ENCODE data around the gene LIN9. TPM values are rescaled to one million over a fixed set of nuclear protein-coding genes. Genes with fewer than 3 reads are reported as not detected.
A peak's percentile ranks its signal among the peaks of the same experiment; 100 is the strongest.

Gene LIN9
- total and polyA plus RNA-seq, 2 donors from 2014 or later, result 0.73 to 2.7 TPM

DNA sequence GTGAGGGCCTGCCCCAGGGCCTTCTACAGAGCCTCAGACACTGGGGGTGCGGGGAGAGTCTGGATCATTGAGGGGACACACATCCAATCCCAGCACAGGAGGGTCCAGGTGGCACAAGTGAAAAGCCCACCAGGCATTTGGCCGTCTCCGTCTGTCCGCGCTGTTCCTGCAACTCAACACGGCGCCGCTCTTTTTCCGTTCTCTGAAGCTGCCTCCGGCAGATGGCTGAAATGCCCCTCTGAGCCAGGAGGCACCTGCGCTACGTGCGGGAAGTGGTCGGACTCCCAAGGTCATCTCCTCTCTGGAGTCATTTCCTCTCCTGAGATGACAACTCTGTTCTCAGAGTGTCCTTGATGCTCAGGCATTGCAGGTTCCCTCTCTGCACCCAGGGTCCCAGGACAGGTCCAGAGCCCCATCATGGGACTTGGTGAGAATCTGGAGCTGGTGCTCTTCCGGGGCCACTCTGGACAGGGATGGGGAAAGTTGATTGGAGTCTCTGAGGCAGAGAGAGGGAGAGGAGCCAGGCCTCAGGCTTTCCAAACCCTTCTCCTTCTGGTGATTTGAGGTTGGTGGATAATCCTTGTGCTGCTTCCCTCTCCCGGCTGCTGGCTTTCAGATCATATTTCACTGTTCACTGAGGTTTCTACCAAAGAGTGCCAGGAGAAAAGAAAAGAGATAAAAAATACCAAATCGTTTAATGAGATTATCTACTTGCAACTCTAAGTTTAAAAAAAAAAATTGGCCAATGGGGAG lies 99.5 kb downstream of the LIN9 start:
- H3K9ac ChIP-seq (ENCODE audit: low read length in 3 of 3), result no peak overlapping the region
- DNase-seq (peak in 2 of 5 donors; percentile 20 to 71), FAIRE-seq (no peak)
- no peaks in the 10 kb centered on the region for H3K9me3 ChIP-seq (ENCODE audit: control insufficient read depth in 2 of 3, insufficient read depth in 1 of 3, low read length in 3 of 3)
- H3K4me1 ChIP-seq (ENCODE audit: control insufficient read depth in 2 of 3, insufficient read depth in 2 of 3, low read depth in 1 of 3, low read length in 3 of 3), result no peaks in the 10 kb centered on the region
- no peak overlapping the region for H3K4me3 ChIP-seq (ENCODE audit: low read length in 3 of 3)
- intact Hi-C loops (cut with DNase I), result no loop called here
- H3K27ac ChIP-seq (ENCODE audit: low read depth in 2 of 2, low read length in 2 of 2), result no peak overlapping the region
- H3K27me3 ChIP-seq (ENCODE audit: control insufficient read depth, insufficient read depth, low read length), result no peaks in the 10 kb centered on the region
- TF ChIP-seq, protein P1, sequence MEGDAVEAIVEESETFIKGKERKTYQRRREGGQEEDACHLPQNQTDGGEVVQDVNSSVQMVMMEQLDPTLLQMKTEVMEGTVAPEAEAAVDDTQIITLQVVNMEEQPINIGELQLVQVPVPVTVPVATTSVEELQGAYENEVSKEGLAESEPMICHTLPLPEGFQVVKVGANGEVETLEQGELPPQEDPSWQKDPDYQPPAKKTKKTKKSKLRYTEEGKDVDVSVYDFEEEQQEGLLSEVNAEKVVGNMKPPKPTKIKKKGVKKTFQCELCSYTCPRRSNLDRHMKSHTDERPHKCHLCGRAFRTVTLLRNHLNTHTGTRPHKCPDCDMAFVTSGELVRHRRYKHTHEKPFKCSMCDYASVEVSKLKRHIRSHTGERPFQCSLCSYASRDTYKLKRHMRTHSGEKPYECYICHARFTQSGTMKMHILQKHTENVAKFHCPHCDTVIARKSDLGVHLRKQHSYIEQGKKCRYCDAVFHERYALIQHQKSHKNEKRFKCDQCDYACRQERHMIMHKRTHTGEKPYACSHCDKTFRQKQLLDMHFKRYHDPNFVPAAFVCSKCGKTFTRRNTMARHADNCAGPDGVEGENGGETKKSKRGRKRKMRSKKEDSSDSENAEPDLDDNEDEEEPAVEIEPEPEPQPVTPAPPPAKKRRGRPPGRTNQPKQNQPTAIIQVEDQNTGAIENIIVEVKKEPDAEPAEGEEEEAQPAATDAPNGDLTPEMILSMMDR (IDR thresholded peaks at IDR 0.05; ENCODE audit: borderline replicate concordance, extremely low read depth, insufficient read depth), result no peak
- no peaks in the 10 kb centered on the region for H3K36me3 ChIP-seq (ENCODE audit: control insufficient read depth in 2 of 3, insufficient read depth in 3 of 3, low read length in 3 of 3)

DNA sequence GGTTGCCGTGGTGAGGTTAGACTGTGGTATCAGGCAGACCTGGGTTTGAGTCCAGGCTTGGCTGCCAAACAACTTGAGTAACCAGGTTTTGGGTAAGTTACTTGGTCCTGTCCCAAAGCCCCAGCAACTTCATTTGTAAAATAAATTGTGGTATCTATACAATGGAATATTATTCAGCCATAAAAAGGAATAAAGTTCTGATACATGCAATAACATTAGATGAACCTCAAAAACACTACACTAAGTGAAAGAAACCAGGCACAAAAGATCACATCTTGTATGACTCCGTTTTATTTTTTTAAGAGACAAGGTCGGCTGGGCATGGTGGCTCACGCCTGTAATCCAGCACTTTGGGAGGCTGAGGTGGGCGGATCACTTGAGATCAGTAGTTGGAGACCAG lies 101.9 kb downstream of the LIN9 start:
- Histone ChIP-seq H3K4me3 (ENCODE audit: low read length in 3 of 3) (no peak overlapping the region), H3K4me1 (ENCODE audit: control insufficient read depth in 2 of 3, insufficient read depth in 2 of 3, low read depth in 1 of 3, low read length in 3 of 3) (no peaks in the 10 kb centered on the region), H3K9me3 (ENCODE audit: control insufficient read depth in 2 of 3, insufficient read depth in 1 of 3, low read length in 3 of 3) (no peaks in the 10 kb centered on the region), H3K27me3 (ENCODE audit: control insufficient read depth, insufficient read depth, low read length) (no peaks in the 10 kb centered on the region), H3K36me3 (ENCODE audit: control insufficient read depth in 2 of 3, insufficient read depth in 3 of 3, low read length in 3 of 3) (no peaks in the 10 kb centered on the region), H3K9ac (ENCODE audit: low read length in 3 of 3) (no peak overlapping the region), H3K27ac (ENCODE audit: low read depth in 2 of 2, low read length in 2 of 2) (no peak overlapping the region)
- FAIRE-seq (no peak), DNase-seq (no peak)
- intact Hi-C loops (cut with DNase I), result no loop called here
- TF ChIP-seq, protein P1 (IDR thresholded peaks at IDR 0.05; ENCODE audit: borderline replicate concordance, extremely low read depth, insufficient read depth), result no peak

DNA sequence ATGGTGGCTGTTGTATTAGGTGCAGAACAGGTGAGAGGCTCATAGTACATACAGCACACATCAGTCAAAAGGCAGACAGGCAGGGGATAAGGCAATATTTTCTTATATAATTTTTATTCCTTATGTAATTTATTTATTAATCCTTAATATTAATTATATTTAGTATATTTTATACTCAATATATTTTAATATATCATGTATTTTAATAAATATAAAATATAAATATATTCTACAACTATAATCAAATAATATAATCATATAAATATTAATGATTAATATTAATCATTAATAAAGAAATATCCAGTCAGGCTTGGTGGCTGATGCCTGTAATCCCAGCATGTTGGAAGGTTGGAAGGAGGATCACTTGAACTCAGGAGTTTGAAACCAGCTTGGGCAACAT lies 104.8 kb downstream of the LIN9 start:
- Histone ChIP-seq H3K27ac (ENCODE audit: low read depth in 2 of 2, low read length in 2 of 2) (no peak overlapping the region), H3K9me3 (ENCODE audit: control insufficient read depth in 2 of 3, insufficient read depth in 1 of 3, low read length in 3 of 3) (no peaks in the 10 kb centered on the region), H3K4me1 (ENCODE audit: control insufficient read depth in 2 of 3, insufficient read depth in 2 of 3, low read depth in 1 of 3, low read length in 3 of 3) (no peaks in the 10 kb centered on the region), H3K36me3 (ENCODE audit: control insufficient read depth in 2 of 3, insufficient read depth in 3 of 3, low read length in 3 of 3) (no peaks in the 10 kb centered on the region), H3K9ac (ENCODE audit: low read length in 3 of 3) (no peak overlapping the region), H3K4me3 (ENCODE audit: low read length in 3 of 3) (no peak overlapping the region), H3K27me3 (ENCODE audit: control insufficient read depth, insufficient read depth, low read length) (no peaks in the 10 kb centered on the region)
- no peak for FAIRE-seq
- TF ChIP-seq, protein P1 (IDR thresholded peaks at IDR 0.05; ENCODE audit: borderline replicate concordance, extremely low read depth, insufficient read depth), result no peak
- intact Hi-C loops (cut with DNase I), result no loop called here
- no peak for DNase-seq
